GM06990 (cell line): Measurements from ENCODE around the gene TAF4.

ENCODE experiments used
- DNase-seq: peaks from one replicate; pipeline ENCODE4 v3.0.0-alpha.2; 2011; ENCODE audit not compliant: insufficient read length; ENCODE audit errors: extremely low read depth
- H3K27me3 ChIP-seq: replicated peaks from 2 replicates; pipeline ENCODE4 v1.6.0; 2011; ENCODE audit warnings: low read length; ENCODE audit not compliant: control insufficient read depth, insufficient read depth
- H3K36me3 ChIP-seq: 2 replicates; pipeline ENCODE4 v1.5.1; 2011; ENCODE audit warnings: low read length; ENCODE audit not compliant: control insufficient read depth, insufficient read depth
- H3K4me3 ChIP-seq: replicated peaks from 2 replicates; pipeline ENCODE4 v1.5.1; 2011; ENCODE audit warnings: low read depth, mild to moderate bottlenecking, control low read depth, low read length
- TF ChIP-seq, protein P1 (sequence below): IDR thresholded peaks from 2 replicates; pipeline ENCODE4 v1.5.1; 2011; ENCODE audit warnings: low read length, control low read depth, mild to moderate bottlenecking, inconsistent platforms; ENCODE audit not compliant: insufficient read depth, poor library complexity, severe bottlenecking

TAF4 gene

GRCh38 chr20:61958773-61959700 lies 106.6 kb downstream of the TAF4 start:
- no peak for DNase-seq
- H3K27me3 ChIP-seq, result no peaks in the 10 kb centered on the region

GRCh38 chr20:61957961-61958715 lies 107.5 kb downstream of the TAF4 start:
- H3K4me3 ChIP-seq, result no peak overlapping the region
- H3K27me3 ChIP-seq, result no peaks in the 10 kb centered on the region
- TF ChIP-seq, protein P1, sequence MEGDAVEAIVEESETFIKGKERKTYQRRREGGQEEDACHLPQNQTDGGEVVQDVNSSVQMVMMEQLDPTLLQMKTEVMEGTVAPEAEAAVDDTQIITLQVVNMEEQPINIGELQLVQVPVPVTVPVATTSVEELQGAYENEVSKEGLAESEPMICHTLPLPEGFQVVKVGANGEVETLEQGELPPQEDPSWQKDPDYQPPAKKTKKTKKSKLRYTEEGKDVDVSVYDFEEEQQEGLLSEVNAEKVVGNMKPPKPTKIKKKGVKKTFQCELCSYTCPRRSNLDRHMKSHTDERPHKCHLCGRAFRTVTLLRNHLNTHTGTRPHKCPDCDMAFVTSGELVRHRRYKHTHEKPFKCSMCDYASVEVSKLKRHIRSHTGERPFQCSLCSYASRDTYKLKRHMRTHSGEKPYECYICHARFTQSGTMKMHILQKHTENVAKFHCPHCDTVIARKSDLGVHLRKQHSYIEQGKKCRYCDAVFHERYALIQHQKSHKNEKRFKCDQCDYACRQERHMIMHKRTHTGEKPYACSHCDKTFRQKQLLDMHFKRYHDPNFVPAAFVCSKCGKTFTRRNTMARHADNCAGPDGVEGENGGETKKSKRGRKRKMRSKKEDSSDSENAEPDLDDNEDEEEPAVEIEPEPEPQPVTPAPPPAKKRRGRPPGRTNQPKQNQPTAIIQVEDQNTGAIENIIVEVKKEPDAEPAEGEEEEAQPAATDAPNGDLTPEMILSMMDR, result no peak
- H3K36me3 ChIP-seq, result no peaks in the 10 kb centered on the region
- DNase-seq, result no peak

More at GRCh38 chr20:61958773-61959700, 106.6 kb downstream of the TAF4 start:
- TF ChIP-seq, protein P1, result no peak
- Histone ChIP-seq H3K4me3 (no peak overlapping the region), H3K36me3 (no peaks in the 10 kb centered on the region)

DNA sequence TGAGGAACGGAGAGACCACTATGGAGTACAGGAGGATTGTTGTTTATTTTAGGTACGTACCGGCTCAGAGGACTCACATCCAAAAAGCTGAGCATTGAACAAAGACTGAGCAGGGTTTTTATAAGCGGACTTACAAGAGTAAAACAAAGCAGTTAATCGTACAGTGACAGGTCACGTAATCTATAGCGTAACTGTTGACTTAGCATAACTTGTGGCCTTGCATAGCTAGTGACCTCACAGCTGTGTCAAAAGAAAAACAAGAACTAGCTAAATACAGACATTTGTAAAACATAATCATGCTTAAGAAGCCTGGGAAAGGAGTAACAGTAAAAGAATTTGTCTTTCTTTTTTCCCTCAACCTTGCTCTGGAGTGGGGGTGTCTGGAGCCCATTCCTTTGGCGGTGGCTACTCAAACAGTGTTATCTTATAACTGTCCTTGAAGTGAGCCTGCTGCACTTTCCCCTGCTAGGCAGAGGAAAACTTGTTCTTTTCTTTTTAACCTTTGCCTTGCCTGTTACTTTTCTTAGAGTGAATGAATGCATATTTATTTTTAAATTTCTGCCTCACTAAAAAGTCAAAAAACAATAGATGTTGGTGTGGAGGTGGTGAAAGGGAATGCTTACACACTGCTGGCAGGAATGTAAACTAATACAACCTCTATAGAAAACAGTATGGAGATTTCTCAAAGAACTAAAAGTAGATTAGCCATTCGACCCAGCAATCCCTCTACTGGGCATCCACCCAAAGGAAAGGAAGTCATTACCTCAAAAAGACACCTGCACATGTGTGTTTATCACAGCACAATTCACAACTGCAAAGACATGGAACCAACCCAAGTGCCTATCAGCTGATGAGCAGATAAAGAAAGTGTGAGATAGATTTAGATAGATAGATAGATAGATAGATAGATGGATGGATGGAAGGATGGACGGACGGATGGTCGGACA lies 109.0 kb downstream of the TAF4 start:
- no peaks in the 10 kb centered on the region for H3K36me3 ChIP-seq
- no peak overlapping the region for H3K4me3 ChIP-seq
- no peak for DNase-seq
- no peaks in the 10 kb centered on the region for H3K27me3 ChIP-seq
- TF ChIP-seq, protein P1, result no peak

DNA sequence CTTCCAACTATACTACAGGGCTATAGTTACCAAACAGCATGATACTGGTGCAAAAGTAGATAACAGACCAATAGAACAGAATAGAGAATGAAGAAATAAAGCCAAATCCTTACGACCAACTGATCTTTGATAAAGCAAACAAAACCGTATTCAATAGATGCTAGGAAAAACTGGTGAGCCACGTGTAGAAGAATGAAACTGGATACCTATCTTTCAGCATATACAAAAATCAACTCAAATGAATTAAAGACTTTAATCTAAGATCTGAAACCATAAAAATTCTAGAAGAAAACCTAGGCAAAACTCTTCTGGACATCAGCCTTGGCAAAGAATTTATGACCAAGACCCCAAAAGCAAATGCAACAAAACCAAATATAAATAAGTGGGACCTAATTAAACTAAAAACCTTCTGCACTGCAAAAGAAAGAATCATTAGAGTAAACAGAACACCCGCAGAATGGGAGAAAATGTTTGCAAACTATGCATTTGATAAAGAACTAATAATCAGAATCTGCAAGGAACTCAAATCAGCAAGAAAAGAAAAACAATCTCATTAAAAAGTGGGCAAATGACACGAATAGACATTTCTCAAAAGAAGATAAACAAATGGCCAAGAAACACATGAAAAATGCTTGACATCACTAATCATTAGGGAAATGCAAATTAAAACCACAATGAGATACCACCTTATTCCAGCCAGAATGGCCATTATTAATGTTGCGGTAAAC lies 109.8 kb downstream of the TAF4 start:
- Histone ChIP-seq H3K4me3 (no peak overlapping the region), H3K27me3 (no peaks in the 10 kb centered on the region), H3K36me3 (no peaks in the 10 kb centered on the region)
- TF ChIP-seq, protein P1, result no peak
- no peak for DNase-seq

DNA sequence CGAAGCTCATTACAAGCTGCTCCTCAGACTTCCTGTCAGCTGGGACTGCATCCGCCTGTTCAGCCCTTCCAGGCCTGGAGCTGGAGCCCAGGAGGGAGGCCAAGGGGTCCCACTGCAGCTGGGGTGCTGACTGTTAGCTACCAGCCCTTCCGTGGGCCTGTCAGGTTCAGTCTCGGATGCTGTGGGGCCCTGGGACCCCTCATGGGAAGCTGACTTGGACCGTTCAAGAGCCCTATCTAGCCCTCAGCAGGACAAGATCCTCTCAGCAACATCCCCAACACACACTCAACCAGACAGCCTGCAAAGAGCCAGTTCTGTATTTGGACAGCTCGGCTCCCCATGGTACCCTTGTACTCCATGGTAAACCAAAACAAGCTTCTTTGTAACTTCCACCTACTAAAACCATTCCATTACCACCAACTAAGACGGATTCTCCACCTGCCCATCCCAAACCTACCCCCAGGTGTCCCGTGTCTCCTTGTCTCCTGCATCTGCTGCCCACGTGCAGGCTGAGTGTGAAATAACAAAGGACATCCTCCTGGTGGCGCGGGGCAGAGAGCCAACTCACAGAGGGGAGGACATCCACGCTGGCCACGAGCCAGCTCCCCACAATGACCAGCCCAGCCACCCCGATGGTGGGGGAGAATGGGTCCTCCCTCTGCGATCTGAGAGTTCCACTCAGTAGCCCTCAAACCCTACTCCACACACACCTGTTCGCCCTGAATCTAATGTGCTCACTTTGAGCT lies 111.2 kb downstream of the TAF4 start:
- Histone ChIP-seq H3K36me3 (no peaks in the 10 kb centered on the region), H3K4me3 (no peak overlapping the region), H3K27me3 (no peaks in the 10 kb centered on the region)
- TF ChIP-seq, protein P1, result no peak
- DNase-seq, result no peak
